ENCODE results near the gene ENTPD8.

GRCh38 chr9:137459152-137459600 is 18.0 kb upstream of the ENTPD8 start, which contains the start of gene NSMF:
- TF ChIP-seq, protein P1, sequence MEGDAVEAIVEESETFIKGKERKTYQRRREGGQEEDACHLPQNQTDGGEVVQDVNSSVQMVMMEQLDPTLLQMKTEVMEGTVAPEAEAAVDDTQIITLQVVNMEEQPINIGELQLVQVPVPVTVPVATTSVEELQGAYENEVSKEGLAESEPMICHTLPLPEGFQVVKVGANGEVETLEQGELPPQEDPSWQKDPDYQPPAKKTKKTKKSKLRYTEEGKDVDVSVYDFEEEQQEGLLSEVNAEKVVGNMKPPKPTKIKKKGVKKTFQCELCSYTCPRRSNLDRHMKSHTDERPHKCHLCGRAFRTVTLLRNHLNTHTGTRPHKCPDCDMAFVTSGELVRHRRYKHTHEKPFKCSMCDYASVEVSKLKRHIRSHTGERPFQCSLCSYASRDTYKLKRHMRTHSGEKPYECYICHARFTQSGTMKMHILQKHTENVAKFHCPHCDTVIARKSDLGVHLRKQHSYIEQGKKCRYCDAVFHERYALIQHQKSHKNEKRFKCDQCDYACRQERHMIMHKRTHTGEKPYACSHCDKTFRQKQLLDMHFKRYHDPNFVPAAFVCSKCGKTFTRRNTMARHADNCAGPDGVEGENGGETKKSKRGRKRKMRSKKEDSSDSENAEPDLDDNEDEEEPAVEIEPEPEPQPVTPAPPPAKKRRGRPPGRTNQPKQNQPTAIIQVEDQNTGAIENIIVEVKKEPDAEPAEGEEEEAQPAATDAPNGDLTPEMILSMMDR (conservative IDR thresholded peaks at IDR 0.05 in 1 of 2, IDR thresholded peaks at IDR 0.05 in 1 of 2; ENCODE audit: low read depth in 1 of 2, low read length in 2 of 2), result no peak
- TF ChIP-seq EZH2 (IDR thresholded peaks at IDR 0.05; ENCODE audit: low read length, missing control alignments), result no peak

Measured in fibroblast of lung (primary cell).